IPS-18c (cell line): Measurements from ENCODE around the gene CARS2.
"Not testable (repeated sequence)": the region's sequence is repeated elsewhere in the genome, so short reads cannot be mapped to it uniquely, and the experiment has no call there.

Source experiments
- H3K4me3 ChIP-seq: 2 replicates; pipeline ENCODE4 v1.7.0; 2013; ENCODE audit warnings: low read depth, mild to moderate bottlenecking, low read length, moderate library complexity; ENCODE audit not compliant: insufficient read depth
- H3K9me3 ChIP-seq: one replicate; pipeline ENCODE4 v1.6.1; 2013; ENCODE audit warnings: mild to moderate bottlenecking, low read length, moderate library complexity; ENCODE audit not compliant: control insufficient read depth, insufficient read depth

Gene CARS2

GRCh38 chr13:110637275-110637674 is 68.6 kb downstream of the CARS2 start:
- Histone ChIP-seq H3K9me3 (no peaks in the 10 kb centered on the region), H3K4me3 (no peak overlapping the region)

GRCh38 chr13:110636701-110637201 is 69.2 kb downstream of the CARS2 start:
- no peak overlapping the region for H3K4me3 ChIP-seq
- H3K9me3 ChIP-seq: no peaks in the 10 kb centered on the region

- no peaks in the 10 kb centered on the region for H3K9me3 ChIP-seq
- no peak overlapping the region for H3K4me3 ChIP-seq
Measured at GRCh38 chr13:110636053-110636475, 69.9 kb downstream of the CARS2 start.

GRCh38 chr13:110635405-110636002 is 70.4 kb downstream of the CARS2 start:
- Histone ChIP-seq H3K4me3 (no peak overlapping the region), H3K9me3 (no peaks in the 10 kb centered on the region)

GRCh38 chr13:110634558-110634957 is 71.4 kb downstream of the CARS2 start:
- Histone ChIP-seq H3K9me3 (no peaks in the 10 kb centered on the region), H3K4me3 (no peak overlapping the region)

GRCh38 chr13:110633776-110634175 is 72.1 kb downstream of the CARS2 start:
- no peak overlapping the region for H3K4me3 ChIP-seq
- H3K9me3 ChIP-seq: no peaks in the 10 kb centered on the region

- not testable (repeated sequence) for H3K4me3 ChIP-seq
Measured at GRCh38 chr13:110632255-110632654, 73.7 kb downstream of the CARS2 start.

GRCh38 chr13:110630566-110631119 is 75.3 kb downstream of the CARS2 start:
- no peaks in the 10 kb centered on the region for H3K9me3 ChIP-seq
- H3K4me3 ChIP-seq: no peak overlapping the region

More at GRCh38 chr13:110632255-110632654, 73.7 kb downstream of the CARS2 start:
- not testable (repeated sequence) for H3K9me3 ChIP-seq

GRCh38 chr13:110629735-110630134 is 76.2 kb downstream of the CARS2 start:
- no peak overlapping the region for H3K4me3 ChIP-seq
- H3K9me3 ChIP-seq: no peaks in the 10 kb centered on the region

- Histone ChIP-seq H3K9me3 (no peaks in the 10 kb centered on the region), H3K4me3 (no peak overlapping the region)
Measured at GRCh38 chr13:110628952-110629701, 76.8 kb downstream of the CARS2 start.

GRCh38 chr13:110628477-110628793 is 77.5 kb downstream of the CARS2 start:
- Histone ChIP-seq H3K9me3 (no peaks in the 10 kb centered on the region), H3K4me3 (no peak overlapping the region)

GRCh38 chr13:110627761-110628476 is 78.0 kb downstream of the CARS2 start:
- H3K9me3 ChIP-seq: no peaks in the 10 kb centered on the region
- no peak overlapping the region for H3K4me3 ChIP-seq

- no peaks in the 10 kb centered on the region for H3K9me3 ChIP-seq
- H3K4me3 ChIP-seq: no peak overlapping the region
Measured at GRCh38 chr13:110627351-110627750, 78.6 kb downstream of the CARS2 start.

GRCh38 chr13:110626521-110626920 is 79.4 kb downstream of the CARS2 start:
- H3K9me3 ChIP-seq: no peaks in the 10 kb centered on the region
- no peak overlapping the region for H3K4me3 ChIP-seq

GRCh38 chr13:110625771-110626321 is 80.1 kb downstream of the CARS2 start:
- Histone ChIP-seq H3K4me3 (no peak overlapping the region), H3K9me3 (no peaks in the 10 kb centered on the region)

GRCh38 chr13:110624766-110625756 is 80.9 kb downstream of the CARS2 start:
- H3K4me3 ChIP-seq: no peak overlapping the region

More at GRCh38 chr13:110624766-110625756, 80.9 kb downstream of the CARS2 start:
- H3K9me3 ChIP-seq: no peaks in the 10 kb centered on the region
